ENCODE results near the gene SLC39A7.

SLC39A7 gene

DNA sequence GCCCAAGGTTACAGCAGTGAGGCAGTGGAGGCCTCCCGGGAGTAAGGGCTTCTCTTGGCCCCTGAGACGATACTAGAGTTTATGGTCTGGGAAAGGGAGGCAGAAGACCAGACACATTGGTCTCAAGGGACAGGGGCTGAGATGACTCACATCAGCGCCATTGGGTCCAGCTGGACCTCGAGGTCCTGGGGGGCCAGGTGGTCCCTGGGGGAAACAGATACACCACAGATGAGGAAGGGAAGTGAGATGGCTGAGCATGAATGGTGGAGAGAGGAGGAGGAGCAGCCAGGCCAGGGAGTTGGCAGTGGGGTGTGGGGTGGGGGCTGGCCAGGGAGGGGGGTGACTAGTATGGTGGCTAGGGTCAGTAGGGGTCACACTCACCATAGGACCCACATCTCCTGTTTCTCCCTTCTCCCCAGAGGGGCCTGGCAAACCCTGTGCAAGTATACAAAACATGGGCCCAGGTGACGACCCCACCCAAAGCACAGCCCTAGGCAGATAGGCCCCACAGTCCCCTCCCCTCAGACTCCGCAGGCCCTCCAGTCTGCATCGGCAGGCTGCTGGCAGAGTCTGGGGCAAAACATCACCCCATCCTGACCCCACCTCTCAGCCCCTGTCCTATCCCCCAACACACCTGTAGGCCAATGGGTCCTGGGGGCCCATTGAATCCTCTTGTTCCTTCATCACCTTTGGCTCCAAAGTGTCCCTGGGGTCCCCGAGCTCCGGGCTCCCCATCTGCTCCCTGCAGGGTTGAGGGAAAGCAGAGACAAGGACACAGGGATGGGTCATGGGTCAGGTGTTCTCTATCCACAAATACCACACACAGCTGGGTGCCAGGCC lies 30.3 kb upstream of the SLC39A7 start:
- no peak for DNase-seq

DNA sequence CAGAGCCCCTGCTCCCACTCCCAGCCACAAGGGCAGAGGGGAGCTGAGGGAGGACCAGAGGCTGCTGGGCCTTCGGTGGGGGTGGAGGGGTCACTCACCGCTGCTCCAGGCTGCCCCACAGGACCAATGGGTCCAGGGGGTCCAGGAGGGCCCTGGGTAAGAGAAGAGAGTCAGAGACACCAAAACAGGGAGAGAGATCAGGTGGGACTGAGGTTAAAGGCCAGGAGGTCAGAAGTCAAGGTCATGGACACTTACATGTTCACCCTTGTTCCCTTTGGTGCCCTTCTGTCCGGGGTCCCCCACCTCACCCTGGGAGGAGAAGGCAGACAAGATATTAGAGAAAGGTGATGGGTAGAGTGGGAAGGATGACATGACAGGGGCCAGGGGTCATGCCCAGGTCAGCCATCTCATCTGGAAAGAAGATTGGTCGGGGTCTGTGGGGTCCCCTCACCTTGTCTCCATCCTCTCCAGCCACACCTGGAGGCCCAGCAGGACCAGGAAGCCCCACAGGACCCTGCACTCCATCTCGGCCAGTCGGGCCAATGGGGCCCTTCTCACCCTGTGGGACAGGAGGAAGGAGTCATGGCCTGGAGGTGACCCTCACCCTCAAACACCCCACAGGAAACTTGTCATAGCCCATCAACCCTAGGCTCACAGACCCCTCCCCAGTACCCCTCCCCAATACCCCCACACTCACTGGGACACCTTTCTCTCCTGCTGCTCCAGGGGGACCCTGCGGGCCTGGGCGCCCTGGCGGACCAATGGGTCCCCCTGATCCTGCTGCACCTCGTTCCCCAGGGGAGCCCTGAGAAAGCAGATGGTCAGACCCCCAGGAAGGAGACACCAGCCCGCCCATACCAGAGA lies 29.4 kb upstream of the SLC39A7 start:
- no peak for DNase-seq

DNA sequence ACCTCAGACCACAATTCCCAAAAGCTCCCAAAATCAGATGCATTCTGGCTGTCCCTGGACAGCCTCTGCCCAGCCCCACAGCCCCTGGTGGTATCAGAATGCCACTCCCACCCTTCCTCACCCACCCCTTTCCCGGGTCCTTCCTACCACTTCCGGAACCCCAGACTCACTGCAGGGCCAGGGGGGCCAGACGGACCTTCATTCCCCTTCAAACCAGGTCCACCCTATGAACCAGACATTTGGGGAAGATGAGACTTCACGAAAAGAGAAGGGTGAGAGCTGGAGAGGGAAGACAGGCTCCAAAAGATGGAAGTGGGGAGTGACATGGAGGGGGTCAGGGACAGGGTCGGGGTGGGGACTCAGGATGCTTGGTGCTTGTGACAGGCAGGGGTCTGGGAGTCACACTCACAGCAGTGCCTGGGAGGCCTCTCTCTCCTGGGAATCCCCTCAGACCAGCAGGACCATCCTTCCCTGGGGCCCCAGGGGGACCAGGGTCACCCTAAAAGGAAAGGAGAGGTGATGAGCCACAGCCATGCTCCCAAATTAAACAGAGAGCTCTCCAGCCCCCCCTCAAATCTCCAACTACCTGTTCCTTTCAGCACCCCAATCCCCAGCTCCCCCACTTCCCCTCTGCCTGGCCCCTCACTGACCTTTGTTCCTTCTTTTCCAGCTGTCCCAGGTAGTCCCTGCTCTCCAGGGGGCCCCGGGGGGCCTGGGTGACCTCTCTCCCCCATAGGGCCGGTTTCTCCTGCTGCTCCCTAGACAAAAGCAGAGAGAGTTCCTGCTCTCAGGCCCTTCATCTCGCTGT lies 28.6 kb upstream of the SLC39A7 start:
- no peak for DNase-seq

DNA sequence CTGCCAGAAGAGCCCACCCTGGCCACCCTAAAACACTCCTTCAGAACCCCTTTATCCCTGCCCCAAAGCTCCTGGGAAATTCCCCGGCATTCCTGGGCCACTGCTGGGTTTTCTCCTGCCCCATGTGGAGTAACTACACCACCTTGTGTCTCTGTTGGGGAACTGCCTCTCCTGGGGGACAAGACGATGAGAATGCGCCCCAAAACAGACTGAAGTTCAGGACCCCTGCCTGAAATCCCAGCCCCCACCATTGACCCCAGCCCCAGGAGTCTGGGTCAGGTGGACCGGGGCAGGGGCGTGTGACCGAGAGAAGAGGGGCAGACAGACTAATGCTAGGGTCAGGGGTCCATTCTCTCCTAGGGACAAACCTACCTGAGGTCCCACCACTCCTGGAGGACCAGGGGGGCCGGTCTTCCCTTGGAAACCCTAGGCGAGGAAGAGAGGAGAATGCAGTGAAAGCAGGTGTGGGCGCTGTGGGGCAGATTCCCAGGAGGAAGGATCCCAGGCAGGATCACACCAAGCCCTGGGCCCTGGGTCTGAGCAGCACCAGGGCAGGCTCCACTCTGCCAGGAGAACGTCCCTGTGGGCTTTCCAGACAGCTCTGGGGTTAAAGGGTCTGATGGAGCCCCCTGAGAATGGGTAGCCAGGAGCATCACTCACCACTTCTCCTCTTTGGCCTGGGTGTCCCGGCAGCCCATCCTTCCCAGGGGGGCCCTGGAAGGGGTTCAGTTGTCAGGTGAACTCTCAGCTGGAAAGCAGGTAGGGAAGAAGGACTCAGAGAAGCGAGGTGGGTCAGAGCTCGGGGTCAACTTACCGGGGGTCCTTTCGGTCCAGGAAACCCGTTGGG lies 27.8 kb upstream of the SLC39A7 start:
- DNase-seq = no peak

DNA sequence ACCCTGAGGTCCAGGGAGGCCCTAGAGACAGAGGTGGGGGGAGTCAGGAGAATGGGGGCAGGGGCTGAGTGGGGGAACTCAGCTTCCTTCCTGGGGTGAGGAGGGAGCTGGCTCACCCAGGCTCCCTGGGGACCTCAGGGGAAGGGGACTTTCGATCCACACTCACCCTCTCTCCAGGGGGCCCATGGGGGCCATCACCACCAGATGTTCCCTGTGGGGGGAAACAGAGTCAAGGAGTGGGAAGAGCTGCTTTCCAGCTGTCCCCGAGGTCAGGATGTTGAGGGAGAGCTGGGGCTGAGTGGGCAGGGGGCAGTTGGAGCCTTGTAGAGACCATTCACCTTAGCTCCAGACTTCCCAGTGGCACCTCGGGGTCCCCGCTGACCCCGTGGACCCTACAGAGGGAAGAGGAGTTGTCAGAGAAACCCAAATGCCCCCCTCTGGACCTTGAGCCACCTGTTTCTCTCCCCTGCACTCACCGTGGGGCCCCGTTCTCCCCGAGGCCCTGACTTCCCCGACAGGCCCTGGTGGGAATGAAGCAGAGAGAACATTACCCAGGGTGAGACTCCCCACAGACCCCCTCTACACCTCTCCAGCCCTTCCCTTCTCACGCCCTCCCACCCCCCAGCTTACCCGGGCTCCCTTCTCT lies 27.0 kb upstream of the SLC39A7 start:
- DNase-seq = no peak

DNA sequence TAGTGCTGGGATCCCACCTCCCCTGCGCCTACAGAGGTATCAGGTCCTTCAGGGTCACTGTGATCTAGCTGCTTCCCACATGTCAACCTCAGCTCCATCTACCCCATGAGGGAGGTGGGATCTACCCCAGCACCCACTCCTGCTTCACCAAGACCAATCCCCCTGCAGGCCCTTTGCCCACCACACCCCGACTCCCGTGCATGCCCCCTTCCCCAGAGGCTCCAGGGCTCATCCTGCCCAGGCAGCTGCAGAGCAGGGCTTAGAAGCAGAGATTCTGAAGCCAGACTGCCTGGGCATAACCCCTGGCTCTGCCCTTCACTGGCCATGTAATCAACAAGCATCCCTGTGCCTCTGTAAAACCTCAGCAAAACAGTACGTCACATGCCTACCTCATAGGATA lies 25.9 kb upstream of the SLC39A7 start:
- DNase-seq = no peak

DNA sequence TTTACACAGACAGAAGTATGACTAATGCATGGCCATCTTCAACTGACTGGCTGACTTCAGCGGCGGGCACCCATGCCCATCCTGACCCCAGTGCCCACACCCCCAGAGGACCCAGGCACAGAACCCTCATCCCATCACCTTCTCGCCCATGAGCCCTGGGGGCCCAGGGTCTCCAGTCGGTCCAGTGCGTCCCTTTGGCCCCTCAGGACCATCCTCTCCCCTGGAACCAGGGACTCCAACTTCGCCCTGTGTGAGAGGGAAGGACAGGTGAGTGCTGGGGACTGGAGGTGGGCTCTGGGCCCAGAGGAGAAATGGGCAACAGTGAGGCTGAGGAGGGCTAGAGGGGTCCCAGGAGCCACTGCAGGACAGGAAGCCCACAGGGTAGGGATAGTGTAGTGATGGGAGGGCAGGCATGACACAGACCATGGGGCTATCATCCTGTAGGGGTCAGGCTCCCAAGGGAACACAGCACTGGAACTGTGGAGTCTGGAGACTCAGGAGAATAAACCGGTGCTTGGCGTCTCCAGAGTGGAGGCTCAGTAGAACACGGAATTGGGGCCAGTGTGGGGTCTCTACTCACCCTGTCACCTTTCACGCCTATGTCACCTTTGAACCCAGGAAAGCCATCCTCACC lies 25.1 kb upstream of the SLC39A7 start:
- no peak for DNase-seq

DNA sequence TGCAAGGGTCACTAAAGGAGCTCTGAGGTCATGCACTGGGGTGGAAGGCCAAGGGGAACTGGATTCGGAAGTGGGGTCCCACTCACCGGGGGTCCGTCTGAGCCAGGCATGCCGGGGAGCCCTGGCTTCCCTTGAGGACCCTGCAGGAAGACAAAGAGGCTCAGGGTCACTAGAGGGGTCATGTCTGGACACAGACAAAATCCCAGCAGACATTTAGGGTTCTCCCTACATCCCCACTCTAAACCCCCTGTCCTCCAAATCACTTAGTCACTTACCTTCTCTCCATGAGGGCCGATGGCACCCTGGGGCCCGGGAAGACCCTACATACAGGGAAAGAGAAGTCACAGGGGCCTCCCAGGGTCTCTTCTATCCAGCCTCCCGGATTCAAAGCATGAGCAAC lies 23.8 kb upstream of the SLC39A7 start:
- DNase-seq = no peak

DNA sequence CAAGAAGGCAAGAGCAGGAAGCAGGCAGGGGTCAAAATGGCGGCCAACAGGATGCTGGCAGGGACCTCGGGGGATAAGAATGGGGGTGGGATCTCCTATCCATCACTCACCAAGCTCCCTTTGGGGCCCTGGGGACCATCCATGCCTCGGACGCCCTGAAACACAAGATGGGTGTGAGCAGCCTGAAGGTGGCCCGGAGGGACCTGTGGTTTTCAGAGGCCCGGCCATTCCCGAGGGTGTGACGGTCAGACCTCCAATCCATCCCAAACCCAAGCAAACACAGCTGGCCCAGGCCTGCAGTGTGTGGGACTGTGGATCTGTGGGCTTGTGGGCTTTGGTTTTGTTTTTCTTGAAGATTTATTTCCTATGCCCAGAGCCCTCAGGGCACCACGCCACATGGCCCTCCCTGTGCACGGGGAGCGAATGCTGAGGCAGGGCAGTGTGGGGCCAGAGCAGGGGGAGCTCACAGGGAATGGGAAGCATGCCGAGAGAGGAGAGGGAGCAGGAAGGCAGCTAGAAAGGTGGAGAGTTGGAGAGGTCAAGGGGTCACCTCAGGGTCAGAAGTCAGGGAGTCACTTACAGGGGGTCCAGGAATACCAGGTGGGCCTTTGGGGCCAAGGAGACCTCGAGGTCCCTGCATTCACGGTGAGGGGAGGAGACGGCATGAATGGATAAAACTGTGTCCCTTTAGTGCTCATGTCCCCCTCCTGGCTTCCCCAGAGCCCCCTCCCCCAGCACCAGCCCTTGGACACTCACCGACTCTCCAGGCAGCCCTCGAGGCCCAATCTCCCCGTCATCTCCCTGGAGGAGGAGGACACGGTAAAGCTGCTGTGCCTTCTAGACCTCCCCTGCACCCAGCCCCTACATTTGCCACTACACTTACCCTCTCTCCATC lies 22.9 kb upstream of the SLC39A7 start:
- no peak for DNase-seq

DNA sequence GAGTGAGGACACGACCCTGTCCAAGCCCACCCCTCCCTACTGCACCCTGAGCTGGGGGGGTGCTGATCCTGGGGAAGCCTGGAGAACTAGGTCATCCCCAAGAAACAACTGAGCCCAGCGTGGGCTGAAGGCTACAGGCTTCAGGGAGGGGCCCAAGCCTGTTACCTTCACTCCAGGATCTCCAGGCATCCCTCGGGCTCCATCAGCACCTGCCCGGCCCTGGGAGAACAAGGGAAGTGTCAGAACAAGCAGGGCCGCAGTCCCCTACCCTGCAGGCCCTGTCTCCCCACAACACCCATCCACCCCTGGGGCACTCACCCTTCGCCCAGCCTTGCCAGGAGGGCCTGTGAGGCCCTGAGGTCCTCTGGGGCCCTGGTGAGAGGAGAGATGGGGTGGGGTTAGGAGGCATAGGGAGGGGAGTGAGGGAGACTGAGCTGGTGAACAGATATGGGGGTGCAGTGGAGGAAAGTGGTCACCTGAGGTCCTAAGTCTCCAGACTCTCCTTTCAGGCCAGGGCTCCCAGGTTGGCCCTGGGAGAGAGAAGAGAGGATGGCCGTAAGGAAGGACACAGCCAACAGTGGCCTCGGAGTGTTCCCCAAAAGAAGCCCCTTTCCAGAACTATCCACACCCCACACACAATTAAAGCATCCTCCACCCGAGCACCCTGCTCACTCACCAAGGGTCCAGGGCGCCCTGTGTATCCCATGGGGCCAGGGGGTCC lies 21.8 kb upstream of the SLC39A7 start:
- no peak for DNase-seq

DNA sequence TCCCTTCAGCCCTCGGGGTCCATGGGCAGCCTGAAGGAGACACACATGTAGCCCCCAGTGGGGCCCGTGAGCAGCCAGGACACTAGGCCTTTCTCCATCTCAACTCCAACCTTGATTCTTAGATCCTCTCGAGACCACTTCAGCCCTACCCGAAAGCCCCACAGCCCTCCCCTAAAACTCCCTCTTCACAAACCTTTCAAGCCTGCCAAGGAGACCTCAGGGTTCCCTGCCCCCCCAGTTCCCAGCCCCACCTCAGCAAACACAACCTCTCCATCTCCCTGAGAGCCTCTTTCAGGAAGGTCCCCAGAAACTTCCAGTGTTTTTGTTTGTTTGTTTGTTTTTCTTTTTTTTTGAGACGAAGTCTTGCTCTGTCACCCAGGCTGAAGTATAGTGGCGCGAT lies 19.5 kb upstream of the SLC39A7 start:
- no peak for DNase-seq

DNA sequence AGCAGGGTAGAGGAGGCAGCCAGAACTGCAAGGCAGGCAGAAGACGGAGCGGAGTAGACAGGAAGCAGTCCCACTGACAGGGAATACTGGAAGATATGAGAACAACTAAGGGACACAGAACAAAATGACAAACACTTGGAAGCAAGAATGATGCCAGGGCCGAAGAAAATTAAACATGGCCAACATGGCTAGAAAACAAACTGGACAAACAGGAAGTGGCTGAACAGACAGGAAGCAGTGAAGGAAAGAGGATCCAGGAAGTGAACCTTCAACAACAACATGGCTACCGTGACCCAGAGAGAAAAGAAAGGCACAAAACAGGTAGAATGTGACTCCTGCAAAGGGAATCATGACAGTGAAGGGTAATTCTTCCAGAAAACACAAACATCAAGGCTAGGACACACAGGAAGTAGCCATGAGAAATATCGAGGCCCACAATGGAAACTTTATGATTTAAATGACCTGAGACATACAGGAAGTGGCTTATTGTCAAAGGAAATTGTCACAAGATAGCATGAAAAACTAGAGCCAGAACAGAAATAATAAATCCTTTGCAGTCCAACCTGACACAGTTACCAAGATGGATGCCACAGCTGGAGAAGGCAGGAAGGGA lies 17.5 kb upstream of the SLC39A7 start:
- DNase-seq = no peak

DNA sequence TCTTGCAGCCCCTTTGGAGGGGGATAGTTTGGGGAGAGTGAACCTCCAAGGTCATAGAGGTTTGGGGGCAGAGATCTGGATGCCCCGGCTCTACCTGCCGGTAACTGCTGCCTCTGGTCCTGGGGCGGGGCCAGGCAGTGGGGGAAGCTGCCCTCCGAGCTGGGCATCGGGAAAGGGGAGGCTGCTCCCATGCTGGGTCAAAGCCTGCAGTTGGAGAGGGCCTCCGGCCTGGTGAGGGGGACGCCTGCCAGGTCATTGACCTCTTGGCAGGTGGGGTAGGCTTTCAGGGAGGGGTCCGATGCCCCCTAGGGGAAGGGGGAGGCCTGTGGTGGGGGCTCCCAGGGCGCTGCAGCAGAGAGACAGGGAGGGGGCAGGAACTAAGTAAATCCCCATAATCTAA lies 15.5 kb upstream of the SLC39A7 start:
- DNase-seq = no peak

DNA sequence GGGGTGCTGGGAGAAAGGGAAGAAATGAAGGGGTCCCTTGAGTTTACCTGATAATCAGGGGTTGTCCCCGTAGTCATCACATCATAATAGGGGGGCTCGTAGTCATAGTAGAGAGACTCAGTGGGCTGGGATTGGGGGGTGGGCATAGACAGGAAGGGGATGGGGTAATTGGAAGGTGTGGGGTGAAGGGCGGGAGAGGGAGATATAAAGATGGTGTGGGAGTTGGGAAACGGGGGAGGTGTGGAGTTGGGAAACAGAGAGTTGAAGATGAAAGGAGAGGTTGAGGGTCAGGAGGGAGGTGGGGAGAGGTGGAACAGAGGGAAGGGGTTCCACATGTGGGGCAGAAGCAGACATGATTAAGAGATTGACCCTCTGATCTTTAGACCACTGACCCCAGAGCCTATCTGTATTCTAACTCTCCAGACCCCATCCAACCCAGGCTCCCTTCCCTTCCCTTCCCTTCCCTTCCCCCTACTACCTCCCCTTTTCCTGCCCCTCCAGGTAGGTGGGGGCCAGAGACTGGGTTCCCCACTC lies 14.9 kb upstream of the SLC39A7 start:
- no peak for DNase-seq

DNA sequence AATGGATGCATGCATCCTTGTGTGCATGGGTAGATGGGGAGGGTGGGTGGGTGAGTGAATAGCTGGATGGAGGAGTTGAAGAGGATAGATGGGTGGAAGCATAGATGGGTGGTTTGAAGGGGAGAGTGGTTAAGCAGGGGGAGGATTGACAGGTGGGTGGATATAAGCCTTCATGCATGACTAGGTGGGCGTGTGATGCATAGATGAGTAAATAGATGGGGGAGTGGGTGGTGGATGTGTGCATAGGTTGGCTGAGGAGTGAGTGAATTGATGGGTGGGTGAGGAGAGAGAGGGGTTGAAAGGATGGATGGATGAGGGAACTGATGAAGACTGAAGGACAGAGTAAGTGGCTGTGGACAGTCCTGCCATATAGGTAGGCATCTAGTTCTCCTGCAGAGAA lies 12.9 kb upstream of the SLC39A7 start:
- no peak for DNase-seq

DNA sequence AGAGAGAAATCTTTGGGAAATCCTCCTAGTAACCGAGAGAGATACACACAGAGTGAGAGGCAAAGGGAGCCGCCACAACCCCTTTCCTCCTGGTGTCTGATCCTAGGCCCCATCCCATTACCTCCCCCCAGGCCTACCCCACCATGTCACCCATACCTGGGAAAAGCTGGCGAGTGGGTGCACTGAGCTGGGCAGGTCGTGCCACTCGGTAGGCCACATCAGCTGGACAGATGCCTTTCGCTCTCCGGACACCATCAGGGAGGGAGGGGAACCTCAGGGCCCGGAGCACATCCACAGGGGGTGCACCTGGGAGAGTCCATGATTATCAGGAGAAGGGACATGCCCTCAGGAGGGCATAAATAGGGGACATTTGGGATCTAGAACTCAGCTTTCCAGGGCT lies 11.5 kb upstream of the SLC39A7 start:
- no peak for DNase-seq

DNA sequence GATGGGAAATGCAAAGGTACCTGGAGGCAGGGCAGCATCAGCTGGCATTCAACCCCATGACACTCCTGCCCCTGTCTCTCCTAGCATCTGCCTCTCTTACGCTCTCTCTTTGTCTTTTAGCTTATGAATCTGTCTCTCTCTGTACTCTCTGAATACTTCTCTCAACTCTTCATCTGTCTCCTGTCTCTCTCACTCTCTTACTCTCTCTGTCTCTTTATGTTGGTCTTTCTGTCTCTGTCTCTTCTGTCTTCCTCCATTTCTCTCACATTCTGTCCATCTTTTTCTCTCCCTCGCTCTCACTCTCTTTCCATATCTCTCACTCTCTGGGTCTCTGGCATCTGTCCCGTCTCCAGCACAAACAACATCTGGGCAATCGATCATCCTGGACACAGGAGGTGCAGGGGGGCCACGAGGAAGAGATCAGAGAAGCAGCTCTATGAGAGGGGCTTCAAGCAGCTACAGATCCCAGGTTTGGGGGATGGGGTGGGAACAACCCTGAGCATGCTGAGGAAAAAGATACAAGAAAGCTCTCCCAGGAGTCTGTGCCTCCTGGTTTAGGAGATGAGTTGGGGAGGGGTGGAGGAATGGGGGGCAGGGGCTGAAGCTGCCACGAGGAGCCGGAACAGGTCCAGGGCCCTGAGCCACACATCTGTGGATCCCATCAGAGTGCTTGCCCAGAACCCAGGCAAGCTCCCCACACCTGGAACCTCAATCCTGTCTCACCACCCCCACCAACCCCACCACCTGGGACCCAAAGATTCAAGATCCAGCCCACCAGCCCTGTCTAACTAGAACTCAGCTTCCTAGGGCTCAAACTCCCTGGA lies 10.8 kb upstream of the SLC39A7 start:
- no peak for DNase-seq

All from SHP77 (cell line).